Sigmoid colon (tissue), 4 donors: ENCODE data around the gene FXYD7.

Experiments
- CTCF ChIP-seq, 4 experiments: fragments of 450-650 bp in 3 of 4; fragments of 200-600 bp in 1 of 4; IDR thresholded peaks; one replicate each; pipeline ENCODE4 v1.5.1; 2016 to 2019; ENCODE audit warnings: antibody characterized with exemption in 4 of 4, mild to moderate bottlenecking in 3 of 4, moderate library complexity in 2 of 4
- POLR2AphosphoS5 ChIP-seq, 4 donors: sonication (generic); formaldehyde crosslinking; IDR thresholded peaks; one replicate each; pipeline ENCODE4 v1.6.1; 2017; ENCODE audit warnings: antibody characterized with exemption in 4 of 4

GRCh38 chr19:35154525-35155406, 11.7 kb downstream of the FXYD7 start, which contains the start of gene FXYD5:
- TF ChIP-seq POLR2AphosphoS5 (IDR thresholded peaks at IDR 0.05) (peak; percentile 9 to 47 (median 28)), CTCF (IDR thresholded peaks at IDR 0.05) (no peak)
